HG02623 (cell line): ENCODE measurements around the gene CFH.
"Not testable (repeated sequence)": the region's sequence is repeated elsewhere in the genome, so short reads cannot be mapped to it uniquely, and the experiment has no call there.

Experiments used
- ATAC-seq: cut with Tn5 transposase; IDR thresholded peaks from one replicate; pipeline ENCODE4 v1.9.1; 2021; ENCODE audit warnings: moderate library complexity; ENCODE audit not compliant: unreplicated experiment

Gene CFH

DNA sequence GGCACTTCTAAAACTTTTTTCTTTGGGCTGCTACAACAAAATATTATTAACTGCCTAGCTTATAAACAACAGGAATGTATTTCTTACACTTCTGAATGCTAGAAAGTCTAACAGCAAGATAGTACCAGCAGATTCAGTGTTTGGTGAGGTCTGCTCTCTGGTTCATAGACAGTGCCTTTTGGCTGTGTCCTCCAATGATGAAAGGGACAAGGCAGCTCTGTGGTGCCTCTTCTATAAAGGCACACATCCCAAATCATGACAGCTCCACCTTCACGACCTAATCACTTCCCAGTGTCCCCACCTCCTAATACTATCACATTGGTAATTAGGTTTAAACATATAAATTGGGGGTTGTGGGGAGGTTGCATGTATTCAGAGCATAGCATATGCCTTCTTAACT is 9.5 kb downstream of the CFH start:
- no peak for ATAC-seq

DNA sequence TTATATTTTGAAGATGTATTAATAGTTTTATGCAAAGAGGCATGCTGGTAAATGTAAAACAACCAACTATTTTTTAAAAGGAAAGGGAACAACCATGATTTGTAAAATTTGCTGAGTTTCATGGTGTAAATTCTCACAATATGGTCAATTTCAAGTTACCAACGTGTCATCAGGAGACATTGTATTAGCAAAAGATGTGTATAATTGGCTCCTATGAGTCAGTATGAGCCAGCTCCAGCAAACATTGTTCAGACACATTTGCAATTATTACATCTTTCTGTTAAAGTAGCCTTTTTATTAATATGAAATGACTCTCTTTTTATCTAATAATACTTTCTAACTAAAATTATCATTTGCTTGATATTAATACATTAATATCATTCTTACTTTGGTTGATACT is 15.3 kb downstream of the CFH start:
- ATAC-seq, result no peak

DNA sequence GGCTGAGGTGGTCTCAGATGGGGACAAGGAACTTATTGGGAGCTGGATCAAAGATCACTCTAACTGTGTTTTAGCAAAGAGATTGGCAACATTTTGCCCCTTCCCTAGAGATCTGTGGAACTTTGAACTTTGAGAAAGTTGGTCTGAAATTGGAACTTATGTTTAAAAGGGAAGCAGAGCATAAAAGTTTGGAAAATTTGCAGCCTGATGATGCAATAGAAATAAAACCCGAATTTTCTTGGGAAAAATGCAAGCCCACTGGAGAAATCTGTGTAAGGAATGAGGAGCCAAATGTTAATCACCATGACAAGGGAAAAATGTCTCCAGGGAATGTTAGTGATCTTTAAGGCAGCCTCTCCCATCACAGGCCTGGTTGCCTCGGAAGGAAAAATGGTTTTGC is 17.2 kb downstream of the CFH start:
- no peak for ATAC-seq

GRCh38 chr1:196669693-196670092 is 17.9 kb downstream of the CFH start:
- no peak for ATAC-seq

- ATAC-seq, result no peak
These were observed 23.1 kb downstream of the CFH start for GRCh38 chr1:196674908-196675307.

DNA sequence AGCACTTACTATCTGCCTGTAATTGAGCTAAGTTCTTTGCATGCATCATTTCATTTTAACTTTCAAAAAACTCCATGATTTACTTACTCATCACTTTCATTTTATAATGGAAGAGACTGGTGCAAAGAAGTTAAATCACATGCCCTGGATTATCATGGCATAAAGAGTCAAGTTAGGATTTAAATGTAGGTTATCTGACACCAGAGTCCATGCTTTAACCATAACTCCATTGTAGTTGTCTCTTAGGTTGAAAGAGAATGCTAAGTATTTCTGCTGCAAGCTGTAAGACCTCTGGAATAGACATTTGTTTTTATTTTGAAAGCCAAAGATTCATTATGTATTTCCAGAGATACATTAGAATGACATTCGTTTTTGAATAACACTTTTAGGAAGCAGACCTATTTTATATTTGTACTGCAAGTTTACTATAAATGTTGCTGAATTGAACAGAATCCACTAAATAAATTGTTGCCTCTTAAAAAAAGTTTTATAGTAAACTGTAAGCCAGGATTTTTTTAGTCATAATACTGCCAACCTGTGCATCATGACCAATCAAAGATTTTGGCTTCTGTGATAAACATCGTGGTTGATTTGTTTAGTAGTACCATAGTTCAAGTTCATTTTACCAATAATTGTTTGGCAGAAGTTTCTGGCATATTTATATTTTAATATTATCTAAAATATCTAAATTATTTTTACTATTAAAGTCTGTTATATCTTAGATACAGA is 26.1 kb downstream of the CFH start:
- no peak for ATAC-seq

- no peak for ATAC-seq
These were observed 26.7 kb downstream of the CFH start for GRCh38 chr1:196678510-196678884.

DNA sequence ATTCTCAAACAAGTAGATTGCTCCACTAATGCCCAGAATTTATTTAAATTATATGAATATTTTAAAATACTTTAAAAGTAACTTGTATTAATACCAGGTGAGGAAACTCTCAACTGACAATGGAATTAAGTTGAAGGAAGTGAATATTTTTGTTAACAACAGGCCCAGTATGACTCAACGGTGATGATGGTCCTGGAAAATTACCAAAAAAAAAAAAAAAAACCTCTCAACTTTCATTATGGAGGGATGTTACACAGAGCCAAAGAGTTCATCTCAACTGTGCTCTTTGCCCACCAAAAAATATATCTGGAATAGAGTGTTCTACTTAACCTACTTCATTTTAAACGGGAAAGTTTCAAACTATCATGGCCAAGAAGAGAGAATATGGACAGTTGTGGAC is 28.3 kb downstream of the CFH start:
- no peak for ATAC-seq

DNA sequence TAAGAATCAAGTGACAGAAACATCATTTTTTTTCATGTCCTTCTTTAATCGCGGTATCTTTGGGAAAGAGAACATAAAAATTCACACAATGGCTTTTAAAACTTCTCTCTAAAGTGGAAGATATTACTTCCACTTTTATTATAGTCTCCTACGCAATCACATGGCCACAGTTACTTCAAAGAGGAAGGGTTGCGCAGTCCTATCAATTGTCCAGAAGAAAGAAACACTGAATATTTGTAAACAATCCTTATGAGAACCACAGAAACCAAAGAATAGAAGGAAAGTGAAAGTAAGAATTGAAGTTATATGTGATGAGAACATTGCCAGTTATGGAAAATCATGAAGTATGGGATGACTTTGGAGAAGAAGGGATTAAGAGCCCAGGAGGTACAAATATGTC is 32.6 kb downstream of the CFH start:
- no peak for ATAC-seq

- no peak for ATAC-seq
These were observed 33.7 kb downstream of the CFH start for GRCh38 chr1:196685506-196685905.

DNA sequence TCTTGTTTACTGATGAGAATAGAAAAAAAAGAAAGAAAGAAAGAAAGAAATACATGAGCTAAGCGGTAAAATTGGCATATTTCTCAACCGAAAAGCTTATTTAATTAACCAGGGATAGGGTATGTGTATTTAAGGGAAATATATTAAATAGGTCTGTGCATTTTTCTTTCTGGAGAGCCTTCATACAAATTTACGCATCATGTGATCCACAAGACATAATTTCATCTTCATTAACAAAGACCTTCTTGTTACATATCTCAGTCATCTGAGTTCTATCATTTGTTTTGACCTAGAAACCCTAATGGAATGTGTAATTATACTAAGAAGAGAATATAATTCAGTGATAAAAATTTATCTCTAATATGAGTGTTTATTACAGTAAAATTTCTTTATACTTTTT is 37.2 kb downstream of the CFH start:
- ATAC-seq, result no peak

GRCh38 chr1:196690582-196690981 is 38.7 kb downstream of the CFH start:
- ATAC-seq, result no peak

- no peak for ATAC-seq
These were observed 47.1 kb downstream of the CFH start for GRCh38 chr1:196698993-196699392.

DNA sequence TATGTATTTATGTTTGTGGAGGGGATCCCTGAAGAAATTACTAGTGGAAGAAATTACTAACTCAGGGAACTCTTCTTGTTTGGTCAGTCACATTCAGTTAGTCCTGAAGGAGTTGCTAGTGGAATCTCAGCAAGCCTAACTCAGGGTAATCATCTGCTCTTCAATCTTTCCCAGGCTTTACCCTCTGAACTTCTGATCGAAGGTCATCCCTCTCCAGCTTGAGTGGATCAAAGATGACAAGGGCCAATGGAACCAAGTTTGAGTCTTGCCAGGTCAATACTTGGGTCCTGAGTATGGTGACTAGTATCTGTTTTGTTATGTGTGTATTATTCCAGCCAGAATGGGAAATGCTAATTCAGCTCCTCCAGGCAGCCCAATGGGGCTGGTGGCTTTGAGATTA is 49.3 kb downstream of the CFH start:
- ATAC-seq, result no peak

DNA sequence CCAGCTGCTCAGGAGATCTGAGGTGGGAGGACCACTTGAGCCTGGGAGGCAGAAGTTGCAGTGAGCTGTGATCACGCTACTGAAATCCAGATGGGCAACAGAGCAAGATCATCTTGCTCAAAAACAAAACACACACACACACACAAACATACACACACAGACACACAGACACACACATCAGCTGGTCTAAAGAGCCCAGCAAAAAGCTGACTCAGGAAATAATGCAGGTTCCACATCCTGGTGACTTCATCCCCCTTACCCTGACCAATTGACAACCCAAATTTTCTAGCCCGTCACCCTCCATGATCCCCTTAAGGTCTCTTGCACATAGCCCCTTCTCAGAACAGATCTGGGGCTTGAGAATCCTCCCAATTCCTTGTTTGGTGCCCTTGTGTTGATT is 58.0 kb downstream of the CFH start:
- ATAC-seq, result not testable (repeated sequence)

- no peak for ATAC-seq
These were observed 66.0 kb downstream of the CFH start for GRCh38 chr1:196717868-196718267.

DNA sequence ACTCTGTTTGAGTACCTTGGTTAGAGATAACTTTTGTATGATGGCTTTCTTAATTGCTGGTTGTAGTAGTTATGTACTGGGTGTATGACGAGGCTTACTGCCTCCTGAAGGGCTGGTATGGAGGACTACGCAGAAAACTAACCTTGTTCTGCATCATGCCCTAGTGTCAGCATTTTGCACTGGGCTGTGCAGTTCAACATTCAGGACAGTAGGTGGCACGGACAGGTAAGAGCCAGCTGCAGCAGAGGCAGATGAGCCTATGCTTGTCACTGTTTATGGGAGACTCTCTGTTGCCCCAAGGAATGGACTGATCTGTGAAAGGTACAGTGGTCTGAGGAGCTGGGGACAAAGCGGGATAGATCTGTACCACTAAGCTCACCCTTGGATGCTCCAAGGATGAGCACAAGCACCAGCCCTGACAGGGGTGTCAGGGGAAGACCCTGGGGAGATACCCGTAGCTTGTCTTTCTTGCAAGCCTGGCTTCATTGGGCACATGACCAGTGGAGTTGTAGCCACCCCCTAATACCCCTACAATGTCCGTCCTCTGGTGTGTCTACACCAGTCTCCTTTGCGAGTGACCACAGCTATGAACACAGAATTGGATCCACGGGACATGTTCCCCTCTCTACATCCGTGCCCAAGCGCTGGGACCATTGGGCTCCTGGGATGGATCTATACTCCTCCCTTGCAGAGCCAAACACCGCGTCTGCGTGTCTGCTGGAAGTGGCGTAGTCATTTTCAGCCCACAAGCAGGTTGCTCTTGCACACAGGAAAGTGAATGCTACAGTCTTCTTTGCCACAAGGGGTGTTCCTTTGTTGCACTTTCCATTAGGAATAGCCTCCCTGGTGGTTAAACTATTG is 71.7 kb downstream of the CFH start:
- peak; percentile 97 for ATAC-seq

- ATAC-seq, result no peak
These were observed 80.7 kb downstream of the CFH start for GRCh38 chr1:196732526-196732925.

GRCh38 chr1:196733091-196733970 is 81.5 kb downstream of the CFH start:
- no peak for ATAC-seq

DNA sequence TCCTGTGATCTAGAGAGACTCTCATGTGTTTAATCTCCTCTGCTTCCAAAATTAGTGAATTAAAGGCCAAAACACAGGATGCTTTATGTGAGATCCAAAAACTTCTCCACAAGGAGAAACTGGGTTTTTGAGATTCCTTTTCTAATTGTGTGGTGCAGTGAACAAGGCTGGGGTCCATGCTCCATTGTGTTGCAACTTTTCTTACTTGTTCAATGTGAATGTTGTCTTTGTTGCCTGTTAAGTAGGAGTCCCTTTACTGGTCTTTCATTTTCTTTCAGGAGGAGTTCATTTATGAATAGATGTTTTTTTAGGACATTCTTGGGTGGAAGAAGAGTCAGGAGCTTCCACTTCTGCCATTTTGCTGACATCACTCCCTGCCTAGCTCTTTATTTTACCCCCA is 82.2 kb downstream of the CFH start:
- no peak for ATAC-seq

DNA sequence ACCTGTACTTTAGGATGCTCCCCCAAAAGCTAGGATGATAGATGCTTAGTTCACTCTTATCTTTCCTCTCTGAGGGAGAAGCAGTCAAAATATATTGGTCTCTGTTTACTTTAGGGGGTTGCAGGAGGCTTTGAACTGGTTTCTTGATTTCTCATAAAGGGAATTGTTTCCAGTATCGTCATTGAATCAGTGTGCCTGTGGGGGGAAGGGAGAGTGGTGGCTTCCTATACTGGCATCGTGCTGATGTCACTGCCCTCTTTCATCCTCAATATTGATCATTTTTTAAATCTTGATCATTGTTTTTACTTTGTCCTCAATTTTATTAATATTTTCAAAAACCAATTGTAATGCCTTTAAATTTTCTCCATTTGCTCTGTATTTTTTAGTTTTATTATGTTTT is 82.6 kb downstream of the CFH start:
- no peak for ATAC-seq

DNA sequence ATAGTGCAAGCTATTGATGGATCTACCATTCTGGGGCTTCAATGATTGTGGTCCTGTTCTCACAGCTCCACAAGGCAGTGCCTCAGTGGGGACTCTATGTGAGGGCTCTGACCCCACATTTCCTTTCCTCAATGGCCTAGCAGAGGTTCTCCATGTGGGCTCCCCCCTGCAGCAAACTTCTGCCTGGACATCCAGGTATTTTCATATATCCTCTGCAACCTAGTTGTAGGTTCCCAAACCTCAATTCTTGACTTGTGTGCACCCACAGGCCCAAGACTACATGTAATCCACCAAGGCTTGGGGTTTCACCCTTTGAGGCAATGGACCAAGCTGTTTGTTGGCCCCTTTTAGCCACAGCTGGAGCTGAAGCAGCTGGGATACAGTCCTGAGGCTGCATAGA is 86.9 kb downstream of the CFH start:
- ATAC-seq, result no peak
